MM.1S (cell line): ENCODE data around the gene ENPP3.

Source experiments
- DNase-seq: peaks from one replicate; pipeline ENCODE4 v3.0.0-alpha.2; 2015
- H2AFZ ChIP-seq: fragments of 300-600 bp; sonication (generic); 2 replicates; pipeline ENCODE4 v1.6.0; 2016; ENCODE audit warnings: antibody characterized with exemption, low read length
- H3F3A ChIP-seq: fragments of 300-600 bp; sonication (generic); 2 replicates; pipeline ENCODE4 v1.6.1; 2016; ENCODE audit warnings: mild to moderate bottlenecking, antibody characterized with exemption, low read length, moderate library complexity, mixed read lengths; ENCODE audit not compliant: insufficient read depth
- H3K27ac ChIP-seq: fragments of 300-600 bp; sonication (generic); 2 replicates; pipeline ENCODE4 v1.5.1; 2016; ENCODE audit warnings: mild to moderate bottlenecking, low read length
- H3K27me3 ChIP-seq: fragments of 300-600 bp; sonication (generic); replicated peaks from 2 replicates; pipeline ENCODE4 v1.6.0; 2016; ENCODE audit warnings: low read length; ENCODE audit not compliant: insufficient read depth
- H3K36me3 ChIP-seq: fragments of 300-600 bp; sonication (generic); replicated peaks from 2 replicates; pipeline ENCODE4 v1.6.1; 2016; ENCODE audit warnings: mild to moderate bottlenecking, low read length, mixed read lengths; ENCODE audit not compliant: insufficient read depth
- H3K4me1 ChIP-seq: fragments of 300-600 bp; sonication (generic); 2 replicates; pipeline ENCODE4 v1.6.1; 2016; ENCODE audit warnings: low read length, mixed read lengths
- H3K4me2 ChIP-seq: fragments of 300-600 bp; sonication (generic); 2 replicates; pipeline ENCODE4 v1.6.0; 2016; ENCODE audit warnings: low read depth, low read length
- H3K4me3 ChIP-seq: fragments of 300-600 bp; sonication (generic); 2 replicates; pipeline ENCODE4 v1.5.1; 2016; ENCODE audit warnings: low read length, mixed read lengths
- H3K79me2 ChIP-seq: fragments of 300-600 bp; sonication (generic); 2 replicates; pipeline ENCODE4 v1.6.1; 2016; ENCODE audit warnings: mixed run types, low read length, mixed read lengths
- H3K9ac ChIP-seq: fragments of 300-600 bp; sonication (generic); 2 replicates; pipeline ENCODE4 v1.6.1; 2016; ENCODE audit warnings: low read length, mixed read lengths
- H3K9me2 ChIP-seq: fragments of 300-600 bp; sonication (generic); replicated peaks from 2 replicates; pipeline ENCODE4 v1.6.1; 2016; ENCODE audit warnings: mild to moderate bottlenecking, low read length, mixed read lengths; ENCODE audit not compliant: insufficient read depth
- H3K9me3 ChIP-seq: fragments of 300-600 bp; sonication (generic); replicated peaks from 2 replicates; pipeline ENCODE4 v1.6.1; 2016; ENCODE audit warnings: mild to moderate bottlenecking, low read length, mixed read lengths; ENCODE audit not compliant: insufficient read depth
- H4K20me1 ChIP-seq: fragments of 300-600 bp; sonication (generic); 2 replicates; pipeline ENCODE4 v1.6.1; 2016; ENCODE audit warnings: mild to moderate bottlenecking, low read length, moderate library complexity, mixed read lengths; ENCODE audit not compliant: insufficient read depth
- EZH2 ChIP-seq: fragments of 300-600 bp; sonication (generic); optimal IDR thresholded peaks from 2 replicates; pipeline ENCODE3; 2017; ENCODE audit warnings: low read depth, mild to moderate bottlenecking, antibody characterized with exemption, low read length, mixed read lengths
- EZH2phosphoT487 ChIP-seq: fragments of 300-600 bp; sonication (generic); IDR thresholded peaks from 2 replicates; pipeline ENCODE4 v1.6.1; 2018; ENCODE audit warnings: antibody characterized with exemption, low read length
- TF ChIP-seq, protein P1 (sequence below): fragments of 300-600 bp; sonication (generic); IDR thresholded peaks from 2 replicates; pipeline ENCODE4 v1.5.1; 2016; ENCODE audit warnings: antibody characterized with exemption, low read length, mixed read lengths

The ENPP3 gene

DNA sequence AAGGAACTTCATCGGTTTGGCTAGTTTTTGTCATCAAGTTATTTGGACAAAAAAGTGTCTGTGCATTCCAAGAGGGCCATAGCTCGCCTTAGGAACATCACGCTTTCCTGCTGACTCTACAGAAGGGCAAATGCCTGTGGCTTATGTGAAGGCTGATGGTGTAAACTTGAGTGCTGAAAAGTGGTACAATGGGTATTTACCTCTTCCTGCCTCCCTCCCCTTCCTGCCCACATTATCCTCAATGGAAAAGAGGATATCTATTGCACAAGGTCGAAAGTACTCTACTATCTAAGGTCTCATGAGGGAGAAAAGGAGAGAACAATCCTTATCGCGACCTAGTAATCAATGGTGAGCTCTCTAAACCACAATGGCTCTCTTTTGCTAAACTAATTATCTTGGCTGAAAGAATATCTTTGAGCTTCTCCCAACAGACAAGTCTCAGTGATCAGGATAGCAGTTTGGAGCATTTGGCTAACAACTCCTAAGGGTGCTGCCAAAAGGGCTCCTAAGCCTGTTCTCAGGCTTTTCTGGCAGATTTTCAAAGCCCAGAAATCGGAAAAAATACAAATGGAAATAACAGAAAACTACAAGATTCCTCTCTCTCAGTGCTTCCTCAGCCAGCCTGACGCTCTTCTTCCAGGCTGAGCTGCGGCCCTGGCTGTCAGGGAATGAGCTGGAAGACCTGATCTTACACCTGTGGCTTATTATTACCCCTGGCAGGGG lies 128.1 kb downstream of the ENPP3 start:
- H3K4me1 ChIP-seq: no peaks in the 10 kb centered on the region
- H3K27me3 ChIP-seq: no peaks in the 10 kb centered on the region
- H3K9me3 ChIP-seq: no peaks in the 10 kb centered on the region
- no peaks in the 10 kb centered on the region for H3K79me2 ChIP-seq
- TF ChIP-seq EZH2phosphoT487: no peak
- no peak for TF ChIP-seq EZH2
- TF ChIP-seq, protein P1, sequence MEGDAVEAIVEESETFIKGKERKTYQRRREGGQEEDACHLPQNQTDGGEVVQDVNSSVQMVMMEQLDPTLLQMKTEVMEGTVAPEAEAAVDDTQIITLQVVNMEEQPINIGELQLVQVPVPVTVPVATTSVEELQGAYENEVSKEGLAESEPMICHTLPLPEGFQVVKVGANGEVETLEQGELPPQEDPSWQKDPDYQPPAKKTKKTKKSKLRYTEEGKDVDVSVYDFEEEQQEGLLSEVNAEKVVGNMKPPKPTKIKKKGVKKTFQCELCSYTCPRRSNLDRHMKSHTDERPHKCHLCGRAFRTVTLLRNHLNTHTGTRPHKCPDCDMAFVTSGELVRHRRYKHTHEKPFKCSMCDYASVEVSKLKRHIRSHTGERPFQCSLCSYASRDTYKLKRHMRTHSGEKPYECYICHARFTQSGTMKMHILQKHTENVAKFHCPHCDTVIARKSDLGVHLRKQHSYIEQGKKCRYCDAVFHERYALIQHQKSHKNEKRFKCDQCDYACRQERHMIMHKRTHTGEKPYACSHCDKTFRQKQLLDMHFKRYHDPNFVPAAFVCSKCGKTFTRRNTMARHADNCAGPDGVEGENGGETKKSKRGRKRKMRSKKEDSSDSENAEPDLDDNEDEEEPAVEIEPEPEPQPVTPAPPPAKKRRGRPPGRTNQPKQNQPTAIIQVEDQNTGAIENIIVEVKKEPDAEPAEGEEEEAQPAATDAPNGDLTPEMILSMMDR: no peak
- no peaks in the 10 kb centered on the region for H4K20me1 ChIP-seq
- H3F3A ChIP-seq: no peaks in the 10 kb centered on the region
- H3K36me3 ChIP-seq: no peaks in the 10 kb centered on the region
- H3K4me3 ChIP-seq: no peak overlapping the region
- no peak overlapping the region for H3K9ac ChIP-seq
- H3K27ac ChIP-seq: no peak overlapping the region
- H3K4me2 ChIP-seq: no peak overlapping the region
- H3K9me2 ChIP-seq: no peaks in the 10 kb centered on the region
- no peak for DNase-seq
- H2AFZ ChIP-seq: no peak overlapping the region

DNA sequence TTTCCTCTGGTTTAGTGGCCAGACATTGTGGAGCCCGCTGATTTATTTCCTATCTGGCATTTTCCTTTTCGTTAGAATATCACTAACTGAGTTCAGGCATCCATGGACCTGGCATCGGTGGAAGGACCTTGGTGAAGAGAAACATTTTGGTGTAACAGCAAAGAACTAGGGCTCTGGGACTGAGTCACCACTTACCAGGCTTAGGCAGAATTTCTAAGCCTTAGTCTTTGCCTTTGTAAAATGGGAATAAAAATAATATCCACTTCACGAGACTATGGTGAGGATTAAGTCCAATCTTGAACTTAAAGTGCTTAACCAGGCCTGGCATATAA lies 128.7 kb downstream of the ENPP3 start:
- H3K27me3 ChIP-seq: no peaks in the 10 kb centered on the region
- H3K79me2 ChIP-seq: no peaks in the 10 kb centered on the region
- no peak overlapping the region for H3K4me2 ChIP-seq
- no peaks in the 10 kb centered on the region for H3K9me2 ChIP-seq
- no peak for DNase-seq
- H3K9ac ChIP-seq: no peak overlapping the region
- H4K20me1 ChIP-seq: no peaks in the 10 kb centered on the region
- H3K4me3 ChIP-seq: no peak overlapping the region
- TF ChIP-seq EZH2phosphoT487 (no peak), EZH2 (no peak)
- TF ChIP-seq, protein P1: no peak
- no peaks in the 10 kb centered on the region for H3K9me3 ChIP-seq
- H3K36me3 ChIP-seq: no peaks in the 10 kb centered on the region
- H3K27ac ChIP-seq: no peak overlapping the region
- no peaks in the 10 kb centered on the region for H3K4me1 ChIP-seq
- no peak overlapping the region for H2AFZ ChIP-seq
- H3F3A ChIP-seq: no peaks in the 10 kb centered on the region

DNA sequence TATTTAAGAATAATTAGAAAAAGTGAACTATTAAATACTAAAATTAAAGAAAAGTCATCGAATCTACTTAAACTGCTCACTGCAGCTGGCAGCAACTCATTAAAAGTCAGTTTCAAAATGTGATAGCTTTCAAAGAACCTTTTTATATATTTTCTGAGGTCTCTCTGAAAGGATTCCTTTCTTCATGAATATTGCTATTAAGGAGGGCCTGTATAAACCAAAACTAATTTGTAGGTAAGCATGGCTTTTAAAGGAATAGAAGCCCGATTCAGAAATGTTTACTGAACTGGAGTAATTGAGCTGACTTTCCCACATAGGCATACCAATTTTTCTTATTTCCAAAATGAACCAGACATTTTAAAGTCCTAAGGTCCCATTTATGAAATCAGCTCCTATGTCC lies 129.5 kb downstream of the ENPP3 start:
- DNase-seq: no peak
- H3F3A ChIP-seq: no peaks in the 10 kb centered on the region
- no peaks in the 10 kb centered on the region for H3K27me3 ChIP-seq
- no peak overlapping the region for H2AFZ ChIP-seq
- H3K4me2 ChIP-seq: no peak overlapping the region
- no peaks in the 10 kb centered on the region for H3K9me2 ChIP-seq
- H3K79me2 ChIP-seq: no peaks in the 10 kb centered on the region
- H3K4me1 ChIP-seq: no peaks in the 10 kb centered on the region
- no peaks in the 10 kb centered on the region for H3K9me3 ChIP-seq
- H3K9ac ChIP-seq: no peak overlapping the region
- TF ChIP-seq, protein P1: no peak
- TF ChIP-seq EZH2phosphoT487: no peak
- no peak for TF ChIP-seq EZH2
- H4K20me1 ChIP-seq: no peaks in the 10 kb centered on the region
- no peaks in the 10 kb centered on the region for H3K36me3 ChIP-seq
- H3K27ac ChIP-seq: no peak overlapping the region
- H3K4me3 ChIP-seq: no peak overlapping the region
